HG03025 (cell line): Measurements from ENCODE around the gene ZNF140.

ENCODE experiments used
- ATAC-seq: cut with Tn5 transposase; IDR thresholded peaks from one replicate; pipeline ENCODE4 v1.9.1; 2021; ENCODE audit warnings: mild to moderate bottlenecking, moderate library complexity; ENCODE audit not compliant: unreplicated experiment, low FRiP score

Gene ZNF140

DNA sequence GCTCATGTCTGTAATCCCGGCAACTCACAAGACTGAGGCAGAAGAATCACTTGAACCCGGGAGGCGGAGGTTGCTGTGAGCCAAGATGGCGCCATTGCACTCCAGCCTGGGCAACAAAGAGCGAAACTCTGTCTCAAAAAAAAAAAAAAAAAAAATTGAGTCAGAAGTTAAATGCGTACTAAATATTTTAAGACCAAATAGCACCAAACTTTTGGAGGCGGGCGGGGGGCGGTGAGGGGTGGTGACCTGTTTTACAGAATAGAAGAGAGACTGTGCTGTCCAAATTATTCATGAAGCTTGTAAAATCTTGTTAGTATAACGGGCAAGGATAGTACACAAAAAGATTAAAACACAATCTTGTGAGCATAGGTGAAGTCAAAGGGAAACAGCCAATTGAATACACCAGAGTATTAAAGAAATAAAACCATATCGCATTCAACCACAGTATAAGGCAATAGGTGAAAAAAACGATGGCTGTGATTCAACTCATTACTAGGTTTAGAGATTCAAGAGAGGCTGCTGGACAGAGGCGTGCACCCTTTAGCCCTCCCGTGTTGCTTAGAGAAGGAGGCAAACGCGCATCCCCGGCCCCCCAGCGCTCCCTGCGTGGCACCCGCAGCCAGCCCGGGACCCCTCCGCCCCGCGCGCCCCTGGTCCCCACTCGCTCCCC, 48.8 kb downstream of the ZNF140 start:
- no peak for ATAC-seq

DNA sequence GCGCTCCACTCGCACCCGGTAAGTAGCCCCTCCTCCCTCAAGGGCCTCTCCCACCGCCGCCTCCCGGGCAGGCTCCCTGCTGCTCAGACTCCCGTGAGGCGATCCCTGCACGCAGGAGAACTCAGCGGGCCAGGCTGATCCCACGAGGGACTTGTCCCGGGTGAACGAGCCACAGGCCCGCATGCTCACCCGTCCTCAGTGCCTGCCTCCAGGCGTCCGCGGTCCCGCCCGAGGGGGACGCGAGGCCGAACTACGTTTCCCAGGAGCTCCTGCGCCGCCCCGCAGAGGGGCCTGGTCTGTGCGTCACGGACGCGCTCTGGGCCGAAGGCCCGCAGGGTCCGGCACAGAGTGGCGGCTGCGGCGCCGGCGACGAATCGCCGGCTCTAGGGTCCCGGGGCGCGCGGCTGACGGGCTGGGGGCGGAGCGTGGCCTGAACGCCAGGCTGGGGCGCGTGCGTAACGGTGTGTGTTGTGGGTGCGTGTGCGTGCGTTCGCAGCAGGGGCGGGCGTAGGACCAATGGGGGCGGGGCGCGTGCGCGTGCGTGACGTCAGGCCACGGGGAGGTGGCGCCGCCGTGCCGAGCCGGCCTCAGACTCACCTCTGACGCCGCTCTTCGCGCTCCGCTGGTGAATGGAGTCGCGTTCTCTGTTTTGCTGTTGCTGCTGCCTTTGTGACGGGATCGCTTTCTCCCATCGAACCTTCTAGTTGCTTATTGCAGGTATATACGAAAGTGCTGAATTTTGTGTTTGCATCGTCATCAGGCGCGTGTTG, 49.5 kb downstream of the ZNF140 start, which contains the start of the genes ZNF10 and ZNF891:
ZNF10 (plus strand) TSS at position 590 of the 770 bp plus-strand sequence. CDS start 13,866 bp downstream, outside the sequence.
ZNF891 (minus strand) TSS at position 237 of the 770 bp plus-strand sequence. CDS start 8,356 bp downstream, outside the sequence.
- ATAC-seq = peak; percentile 90

DNA sequence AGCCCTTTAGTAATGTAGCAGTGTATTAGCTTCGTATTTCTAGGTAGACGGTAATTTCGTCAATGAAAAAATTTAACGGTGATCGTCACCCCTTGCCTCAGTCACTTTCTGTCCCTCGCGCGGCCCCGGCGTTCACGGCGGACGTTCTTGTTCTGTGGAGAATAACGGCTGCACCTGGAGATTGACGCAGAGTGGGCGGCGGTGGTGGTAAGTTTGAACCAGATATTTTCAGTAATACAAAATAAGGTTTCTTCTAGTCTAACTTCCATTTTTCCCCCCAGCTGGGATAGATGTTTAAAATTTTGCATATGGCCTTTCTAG, 50.0 kb downstream of the ZNF140 start:
- ATAC-seq = peak; percentile 5

DNA sequence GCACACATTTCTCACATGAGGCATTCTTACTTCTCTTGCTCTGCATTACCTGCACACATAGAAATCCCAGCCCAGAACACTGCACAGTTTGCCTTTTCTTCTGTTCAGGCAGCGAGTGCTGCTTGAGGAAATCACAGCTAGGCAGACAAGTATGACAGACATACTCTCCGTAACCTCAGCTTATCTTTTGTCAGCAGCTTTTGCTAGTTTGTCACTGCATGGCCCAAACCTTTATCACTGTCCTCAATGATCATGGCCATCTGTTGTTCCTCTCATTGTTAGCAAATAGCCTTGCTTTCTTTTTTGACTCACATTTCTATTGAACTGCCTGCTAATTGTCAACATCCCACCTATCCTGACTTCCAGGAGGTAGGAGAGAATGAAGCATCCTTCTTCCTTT, 55.0 kb downstream of the ZNF140 start:
- ATAC-seq = no peak

DNA sequence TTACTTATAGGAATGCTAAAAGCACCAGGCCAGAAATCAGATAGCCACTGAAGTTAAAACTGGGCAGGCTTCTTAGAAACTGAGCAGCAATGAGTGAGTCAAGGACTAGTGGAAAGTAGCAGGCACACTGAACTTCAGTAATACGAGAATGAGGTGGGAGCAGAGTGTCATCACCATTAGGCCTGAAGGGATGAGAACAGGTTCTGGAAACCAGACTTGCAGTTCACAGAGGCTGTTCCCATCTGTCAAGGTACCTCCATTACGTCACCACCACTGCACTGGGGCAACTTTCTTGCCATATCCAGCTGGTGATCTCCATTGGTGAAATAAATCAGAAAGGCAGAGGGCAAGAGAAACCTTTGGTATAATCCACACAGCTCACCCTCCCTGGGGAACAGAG, 65.3 kb downstream of the ZNF140 start:
- no peak for ATAC-seq

DNA sequence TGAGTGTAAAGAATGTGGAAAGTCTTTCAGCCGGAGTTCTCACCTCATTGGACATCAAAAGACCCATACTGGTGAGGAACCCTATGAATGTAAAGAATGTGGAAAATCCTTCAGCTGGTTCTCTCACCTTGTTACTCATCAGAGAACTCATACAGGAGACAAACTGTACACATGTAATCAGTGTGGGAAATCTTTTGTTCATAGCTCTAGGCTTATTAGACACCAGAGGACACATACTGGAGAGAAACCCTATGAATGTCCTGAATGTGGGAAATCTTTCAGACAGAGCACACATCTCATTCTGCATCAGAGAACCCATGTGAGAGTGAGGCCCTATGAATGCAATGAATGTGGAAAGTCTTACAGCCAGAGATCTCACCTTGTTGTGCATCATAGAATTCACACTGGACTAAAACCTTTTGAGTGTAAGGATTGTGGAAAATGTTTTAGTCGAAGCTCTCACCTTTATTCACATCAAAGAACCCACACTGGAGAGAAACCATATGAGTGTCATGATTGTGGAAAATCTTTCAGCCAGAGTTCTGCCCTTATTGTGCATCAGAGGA, 75.5 kb downstream of the ZNF140 start:
- no peak for ATAC-seq
